Measurements from ENCODE around the gene TDRD15.

Gene TDRD15

DNA sequence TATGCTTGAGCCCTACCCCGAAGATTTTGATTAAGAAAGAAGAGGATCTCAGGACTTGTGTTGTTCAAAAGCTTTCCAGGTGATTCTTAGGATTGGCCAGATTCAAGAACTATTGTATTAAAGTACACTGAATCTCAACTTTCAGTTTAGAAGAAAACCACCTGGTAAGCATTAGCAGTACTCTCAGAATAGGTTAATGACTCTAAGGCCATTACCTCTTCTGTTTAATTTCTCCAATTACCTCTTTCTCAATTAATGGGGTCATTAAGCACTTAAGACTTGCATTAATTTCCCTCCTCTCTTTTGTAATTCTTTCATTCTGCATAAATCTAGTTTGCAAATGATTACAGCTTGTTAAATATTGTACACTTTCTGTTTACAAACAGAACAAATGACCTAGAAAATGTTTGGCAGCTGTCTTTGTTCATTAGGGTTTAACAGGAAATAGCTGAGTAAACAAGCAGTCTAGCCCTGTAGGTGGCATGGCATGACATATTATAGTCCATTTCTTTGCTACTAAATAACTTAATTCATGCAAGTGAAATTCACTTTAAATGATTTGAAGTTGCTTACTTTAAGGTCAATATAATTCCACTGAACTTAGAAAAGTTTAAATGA lies 20.4 kb upstream of the TDRD15 start:
- TF ChIP-seq, protein P1, sequence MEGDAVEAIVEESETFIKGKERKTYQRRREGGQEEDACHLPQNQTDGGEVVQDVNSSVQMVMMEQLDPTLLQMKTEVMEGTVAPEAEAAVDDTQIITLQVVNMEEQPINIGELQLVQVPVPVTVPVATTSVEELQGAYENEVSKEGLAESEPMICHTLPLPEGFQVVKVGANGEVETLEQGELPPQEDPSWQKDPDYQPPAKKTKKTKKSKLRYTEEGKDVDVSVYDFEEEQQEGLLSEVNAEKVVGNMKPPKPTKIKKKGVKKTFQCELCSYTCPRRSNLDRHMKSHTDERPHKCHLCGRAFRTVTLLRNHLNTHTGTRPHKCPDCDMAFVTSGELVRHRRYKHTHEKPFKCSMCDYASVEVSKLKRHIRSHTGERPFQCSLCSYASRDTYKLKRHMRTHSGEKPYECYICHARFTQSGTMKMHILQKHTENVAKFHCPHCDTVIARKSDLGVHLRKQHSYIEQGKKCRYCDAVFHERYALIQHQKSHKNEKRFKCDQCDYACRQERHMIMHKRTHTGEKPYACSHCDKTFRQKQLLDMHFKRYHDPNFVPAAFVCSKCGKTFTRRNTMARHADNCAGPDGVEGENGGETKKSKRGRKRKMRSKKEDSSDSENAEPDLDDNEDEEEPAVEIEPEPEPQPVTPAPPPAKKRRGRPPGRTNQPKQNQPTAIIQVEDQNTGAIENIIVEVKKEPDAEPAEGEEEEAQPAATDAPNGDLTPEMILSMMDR (IDR thresholded peaks at IDR 0.05; ENCODE audit: control insufficient read depth, extremely low read depth, insufficient read depth): peak; percentile 21; the same call in 1 of the 2 replicates
- H3K4me3 ChIP-seq (ENCODE audit: low read depth, low read length): no peak overlapping the region
- peak; percentile 30 for DNase-seq (ENCODE audit: low read depth)

DNA sequence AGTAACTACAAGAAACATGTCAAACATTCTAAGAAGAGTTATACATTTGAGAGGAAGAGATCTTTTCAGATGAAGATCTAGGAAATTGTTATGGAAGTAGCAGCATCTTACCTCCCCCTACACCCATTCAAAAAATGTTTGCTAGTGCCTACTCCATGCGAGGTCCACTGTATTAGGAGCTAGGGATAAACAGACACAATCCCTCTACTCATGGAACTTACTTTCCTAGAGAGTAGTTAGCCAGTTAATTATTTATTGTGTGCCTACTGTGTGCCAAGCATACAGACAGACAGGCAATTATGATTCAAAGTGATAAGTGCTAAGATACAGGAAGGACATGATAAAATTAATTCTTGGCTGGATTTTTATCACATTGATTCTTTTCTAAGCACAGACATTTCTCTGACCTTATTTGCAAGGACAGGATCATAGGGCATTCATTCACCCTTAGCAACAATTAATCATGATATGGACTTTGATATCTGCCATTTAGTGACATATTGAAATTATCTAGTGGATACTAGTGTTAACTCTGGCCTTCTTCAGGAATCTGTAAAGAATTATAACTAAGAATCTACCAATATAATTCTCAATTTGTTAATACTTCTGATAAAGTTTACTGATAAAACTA lies 19.6 kb upstream of the TDRD15 start:
- H3K4me3 ChIP-seq (ENCODE audit: low read depth, low read length): no peak overlapping the region
- no peak for DNase-seq (ENCODE audit: low read depth)
- TF ChIP-seq, protein P1 (IDR thresholded peaks at IDR 0.05; ENCODE audit: control insufficient read depth, extremely low read depth, insufficient read depth): no peak

DNA sequence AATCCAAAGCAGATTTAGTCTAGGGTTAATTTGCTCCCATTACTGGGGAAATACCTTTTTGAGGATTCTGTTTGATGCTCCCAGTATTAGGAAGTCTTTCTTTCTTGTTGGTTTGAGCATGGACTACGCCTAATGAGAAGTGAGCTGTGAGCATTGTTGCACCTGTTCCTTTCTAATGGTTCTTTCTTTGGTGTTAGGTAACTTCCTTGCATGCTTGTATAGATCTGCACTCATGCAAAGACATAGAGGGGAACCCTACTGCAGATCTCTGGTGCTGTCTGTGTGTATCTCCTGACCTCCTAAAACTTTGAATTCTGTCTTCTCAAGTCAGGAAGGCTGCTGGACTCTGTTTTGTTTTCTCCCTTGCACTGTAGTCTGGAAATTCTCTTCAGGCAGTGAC lies 12.8 kb upstream of the TDRD15 start:
- TF ChIP-seq, protein P1 (IDR thresholded peaks at IDR 0.05; ENCODE audit: control insufficient read depth, extremely low read depth, insufficient read depth): no peak

DNA sequence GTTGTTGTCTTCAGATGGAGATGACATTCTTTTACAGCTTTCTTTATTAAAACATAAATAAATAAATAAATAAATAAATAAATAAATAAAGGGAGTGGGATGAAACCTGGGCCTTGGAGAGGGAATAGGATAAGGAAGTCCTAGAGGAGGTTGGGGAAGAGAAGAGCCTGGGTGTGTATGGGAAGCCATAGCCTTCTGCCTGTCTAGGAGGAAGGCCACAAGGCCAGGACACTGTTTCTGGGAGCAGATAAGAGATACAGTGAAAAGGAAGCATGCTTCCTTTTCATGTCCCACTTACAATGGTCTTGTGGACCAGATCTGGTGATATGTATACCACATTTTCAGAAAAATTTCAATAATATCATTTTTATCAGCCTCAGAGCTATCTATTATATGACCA lies 6.1 kb upstream of the TDRD15 start:
- no peak for DNase-seq (ENCODE audit: low read depth)
- no peak overlapping the region for H3K4me3 ChIP-seq (ENCODE audit: low read depth, low read length)
- TF ChIP-seq, protein P1 (IDR thresholded peaks at IDR 0.05; ENCODE audit: control insufficient read depth, extremely low read depth, insufficient read depth): no peak

More for the DNA sequence above, 12.8 kb upstream of the TDRD15 start:
- no peak overlapping the region for H3K4me3 ChIP-seq (ENCODE audit: low read depth, low read length)
- DNase-seq (ENCODE audit: low read depth): no peak

DNA sequence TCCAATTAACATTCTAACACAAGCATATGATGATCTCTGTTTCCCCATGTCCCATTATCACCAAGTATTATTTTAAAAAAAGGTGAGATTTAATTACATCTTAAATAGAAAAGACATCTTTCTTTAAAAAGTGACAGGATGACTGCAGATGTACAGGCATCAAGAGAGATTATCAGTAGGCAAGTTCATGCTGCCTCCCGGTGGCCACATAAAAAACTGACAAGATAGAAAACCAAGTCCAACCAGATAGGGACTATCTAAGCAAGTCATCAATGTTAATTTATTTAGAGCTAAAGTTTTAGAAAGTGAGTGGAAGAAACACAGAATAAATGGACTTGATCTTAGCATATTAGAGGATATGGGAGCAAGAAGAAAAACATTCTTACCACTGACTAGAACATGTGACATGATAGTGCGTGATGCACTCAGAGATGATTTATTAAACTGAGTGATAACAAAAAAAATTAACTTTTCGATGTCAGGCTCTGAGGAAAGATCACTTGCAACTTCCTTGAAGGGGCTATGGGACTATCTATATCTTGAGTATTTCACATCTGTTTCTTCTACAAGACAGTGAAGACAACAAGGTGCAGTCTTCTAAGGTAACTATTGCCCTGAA lies 5.4 kb upstream of the TDRD15 start:
- no peak overlapping the region for H3K4me3 ChIP-seq (ENCODE audit: low read depth, low read length)
- DNase-seq (ENCODE audit: low read depth): peak; percentile 11
- TF ChIP-seq, protein P1 (IDR thresholded peaks at IDR 0.05; ENCODE audit: control insufficient read depth, extremely low read depth, insufficient read depth): peak; percentile 54

DNA sequence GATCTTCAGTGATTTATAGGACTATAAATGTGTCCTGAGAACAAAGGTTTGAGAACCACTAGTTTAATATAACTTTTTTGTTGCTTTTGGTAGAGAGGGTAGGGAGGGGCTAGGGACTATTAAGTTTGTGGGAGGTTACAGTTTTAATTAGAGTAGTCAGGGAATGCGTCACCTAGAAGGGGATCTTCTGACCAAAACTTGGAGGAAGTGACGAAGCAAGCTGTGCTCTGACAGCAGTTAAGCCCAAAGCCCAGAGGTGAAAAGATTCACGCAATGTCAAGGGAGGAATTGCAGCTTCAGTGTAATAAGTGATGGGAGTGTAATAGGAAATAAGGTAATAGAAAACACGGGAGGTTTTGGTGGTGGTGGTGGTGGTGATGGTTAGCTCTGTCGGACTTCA lies 8.1 kb downstream of the TDRD15 start:
- TF ChIP-seq, protein P1 (IDR thresholded peaks at IDR 0.05; ENCODE audit: control insufficient read depth, extremely low read depth, insufficient read depth): no peak
- no peak for DNase-seq (ENCODE audit: low read depth)
- no peak overlapping the region for H3K4me3 ChIP-seq (ENCODE audit: low read depth, low read length)

All from LNCaP clone FGC (cell line).